Nephron progenitor cell (in vitro differentiated cells): ENCODE measurements around the gene DPEP2.

Source experiments
- DNase-seq: peaks from one replicate; pipeline ENCODE4 v3.0.0; 2021
- H3K27ac Mint-ChIP-seq: 2 replicates; pipeline ENCODE4 v1.8.0; 2021; ENCODE audit warnings: mild to moderate bottlenecking, moderate library complexity, mixed read lengths
- H3K27me3 Mint-ChIP-seq: 2 replicates; pipeline ENCODE4 v1.8.0; 2021; ENCODE audit warnings: mild to moderate bottlenecking, low read depth, mixed read lengths; ENCODE audit not compliant: poor library complexity
- H3K36me3 Mint-ChIP-seq: 2 replicates; pipeline ENCODE4 v1.8.0; 2021; ENCODE audit warnings: low read depth, mixed read lengths
- H3K4me1 Mint-ChIP-seq: 2 replicates; pipeline ENCODE4 v1.8.0; 2021; ENCODE audit warnings: mixed read lengths
- H3K4me3 Mint-ChIP-seq: 2 replicates; pipeline ENCODE4 v1.8.0; 2021; ENCODE audit warnings: mild to moderate bottlenecking, moderate library complexity, mixed read lengths
- H3K9me3 Mint-ChIP-seq: 2 replicates; pipeline ENCODE4 v1.8.0; 2021; ENCODE audit warnings: mild to moderate bottlenecking, moderate library complexity, mixed read lengths
- CTCF ChIP-seq: fragments of 200-600 bp; sonication (generic); IDR thresholded peaks from 2 replicates; pipeline ENCODE4 v1.5.0; 2021; ENCODE audit warnings: antibody characterized with exemption

The DPEP2 gene

DNA sequence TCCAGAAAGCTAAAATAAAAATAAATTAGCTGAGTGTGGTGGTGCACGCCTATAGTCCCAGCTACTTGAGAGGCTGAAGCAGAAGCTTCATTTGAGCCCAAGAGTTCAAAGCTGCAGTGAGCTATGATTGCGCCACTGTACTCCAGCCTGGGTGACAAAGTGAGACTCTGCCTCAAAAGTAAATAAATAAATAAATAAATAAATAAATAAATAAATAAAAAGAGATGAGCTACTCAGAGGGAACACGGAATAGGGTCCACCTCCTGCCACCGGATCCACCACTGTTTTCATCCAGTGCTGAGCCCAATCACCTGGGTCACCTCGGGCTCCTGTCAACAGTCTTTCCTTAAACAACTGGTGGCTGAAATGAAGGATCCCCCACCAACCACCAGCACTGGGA is 12.3 kb downstream of the DPEP2 start:
- Mint-ChIP-seq H3K4me1 (peaks cover 57% of the 10 kb centered on the region), H3K36me3 (no peaks in the 10 kb centered on the region), H3K9me3 (peaks cover 6% of the 10 kb centered on the region), H3K4me3 (no peak overlapping the region), H3K27me3 (peaks cover 18% of the 10 kb centered on the region), H3K27ac (no peak overlapping the region)
- no peak for TF ChIP-seq CTCF
- DNase-seq = no peak

DNA sequence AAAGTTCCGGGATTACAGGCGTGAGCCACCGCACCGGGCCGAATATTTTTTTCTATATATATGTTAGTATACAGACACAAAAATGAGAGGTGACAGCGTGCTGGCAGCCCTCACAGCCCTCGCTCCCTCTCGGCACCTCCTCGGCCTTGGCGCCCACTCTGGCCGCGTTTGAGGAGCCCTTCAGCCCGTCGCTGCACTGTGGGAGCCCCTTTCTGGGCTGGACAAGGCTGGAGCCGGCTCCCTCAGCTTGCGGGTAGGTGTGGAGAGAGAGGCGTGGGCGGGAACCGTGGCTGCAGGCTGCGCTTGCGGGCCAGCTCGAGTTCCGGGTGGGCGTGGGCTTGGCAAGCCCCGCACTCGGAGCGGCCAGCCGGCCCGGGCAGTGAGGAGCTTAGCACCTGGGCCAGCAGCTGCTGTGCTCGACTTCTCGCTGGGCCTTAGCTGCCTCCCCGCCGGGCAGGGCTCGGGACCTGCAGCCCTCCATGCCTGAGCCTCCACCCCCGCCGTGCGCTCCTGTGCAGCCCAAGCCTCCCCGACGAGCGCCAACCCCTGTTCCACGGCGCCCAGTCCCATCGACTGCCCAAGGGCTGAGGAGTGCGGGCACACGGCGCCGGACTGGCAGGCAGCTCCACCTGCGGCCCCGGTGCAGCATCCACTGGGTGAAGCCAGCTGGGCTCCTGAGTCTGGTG is 17.1 kb downstream of the DPEP2 start:
- H3K4me3 Mint-ChIP-seq = no peak overlapping the region
- no peaks in the 10 kb centered on the region for H3K36me3 Mint-ChIP-seq
- no peak for TF ChIP-seq CTCF
- H3K4me1 Mint-ChIP-seq = peaks cover 23% of the 10 kb centered on the region
- no peak overlapping the region for H3K27ac Mint-ChIP-seq
- peaks cover 6% of the 10 kb centered on the region for H3K9me3 Mint-ChIP-seq
- peaks cover 23% of the 10 kb centered on the region for H3K27me3 Mint-ChIP-seq
- no peak for DNase-seq

DNA sequence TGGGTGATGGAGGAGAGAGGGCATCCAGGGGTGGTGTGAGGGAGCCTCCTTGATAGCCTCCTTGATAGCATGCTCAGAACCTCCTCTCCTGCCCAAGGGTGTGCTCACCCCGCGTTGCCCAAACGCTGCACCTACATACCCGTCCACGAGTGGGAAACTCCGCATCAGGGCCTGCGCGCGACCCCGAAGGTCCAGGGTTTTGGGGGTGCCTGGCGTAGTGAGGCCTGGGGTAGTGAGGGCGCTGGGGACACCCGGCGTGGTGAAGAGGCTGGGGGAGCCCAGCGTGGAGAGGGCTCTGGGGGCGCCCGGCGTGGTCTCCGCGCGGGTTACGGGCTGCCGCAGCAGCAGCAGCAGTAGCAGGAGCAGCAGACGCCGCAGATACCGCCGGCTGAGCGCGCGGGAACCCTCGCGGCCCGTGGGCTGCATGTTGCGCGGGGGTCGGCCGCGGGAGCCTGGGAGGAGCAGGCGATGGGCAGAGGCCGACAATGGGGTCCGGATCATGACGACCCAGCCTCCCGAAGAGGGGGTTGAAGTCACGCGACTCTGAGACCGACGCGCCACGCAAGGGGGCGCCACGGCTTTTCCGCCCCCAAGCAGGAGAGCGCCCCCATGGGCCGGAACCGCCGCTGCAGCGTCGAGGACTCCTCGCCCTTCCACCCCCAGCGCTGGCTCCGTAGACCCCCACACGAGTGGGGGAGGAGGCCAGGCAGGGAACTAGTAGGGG is 19.2 kb downstream of the DPEP2 start, which contains the start of gene DPEP3:
Gene DPEP3 (minus strand): TSS at position 545 of the 724 bp plus-strand sequence. CDS start 119 bp downstream, at position 426.
- Mint-ChIP-seq H3K27ac (no peak within 1 kb of the TSS), H3K36me3 (no peaks in the 10 kb centered on the region), H3K9me3 (peaks cover 6% of the 10 kb centered on the region), H3K4me3 (no peak within 1 kb of the TSS), H3K4me1 (peaks cover 31% of the 10 kb centered on the region), H3K27me3 (peaks cover 35% of the 10 kb centered on the region)
- no peak for DNase-seq
- no peak for TF ChIP-seq CTCF

- Mint-ChIP-seq H3K4me3 (no peak overlapping the region), H3K4me1 (peaks cover 12% of the 10 kb centered on the region), H3K27me3 (peaks cover 37% of the 10 kb centered on the region), H3K9me3 (peaks cover 3% of the 10 kb centered on the region), H3K27ac (no peak overlapping the region), H3K36me3 (no peaks in the 10 kb centered on the region)
- no peak for DNase-seq
- TF ChIP-seq CTCF = no peak
Observed at GRCh38 chr16:67977469-67978227, 21.6 kb downstream of the DPEP2 start.

GRCh38 chr16:67977005-67977404 is 22.3 kb downstream of the DPEP2 start:
- Mint-ChIP-seq H3K27me3 (peaks cover 34% of the 10 kb centered on the region), H3K4me1 (peaks cover 10% of the 10 kb centered on the region), H3K36me3 (no peaks in the 10 kb centered on the region), H3K4me3 (no peak overlapping the region), H3K27ac (no peak overlapping the region), H3K9me3 (no peaks in the 10 kb centered on the region)
- TF ChIP-seq CTCF = no peak
- no peak for DNase-seq
